Measurements from ENCODE around the gene LHFPL2. TPM values are rescaled to one million over a fixed set of nuclear protein-coding genes. Genes with fewer than 3 reads are reported as not detected.

LHFPL2 gene
- total and polyA plus RNA-seq, 2 of the 4 experiments (the other 2 are of a cell fraction), result 6.5 to 11.3 TPM

DNA sequence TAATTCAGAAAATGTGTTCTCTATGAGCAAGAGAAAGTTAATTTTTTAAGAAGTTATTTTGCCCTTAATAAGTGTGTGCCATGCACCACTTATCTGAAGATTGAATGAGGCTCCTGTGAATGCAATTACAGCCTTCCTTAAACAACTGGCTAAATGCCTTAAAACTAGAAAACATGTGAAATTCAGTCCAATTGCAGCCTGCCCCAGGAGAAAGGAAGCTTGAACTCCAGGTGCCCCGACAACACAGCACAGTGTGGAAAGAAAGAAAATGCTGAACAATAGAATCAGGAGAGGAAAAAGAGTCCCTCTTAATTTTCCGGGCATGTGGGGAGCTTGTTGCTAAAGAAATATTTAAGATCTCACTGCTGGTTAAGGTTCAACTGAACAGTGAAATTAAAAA, 8.8 kb downstream of the LHFPL2 start:
- Histone ChIP-seq H3K79me1 (ENCODE audit: low read depth in 1 of 2, low read length in 2 of 2) (peaks cover 48 to 90% of the 10 kb centered on the region in 2 experiments), H3K9ac (ENCODE audit: low read depth, low read length) (peak overlapping the region; percentile 8; the same call in 1 of the 2 replicates), H3K4ac (ENCODE audit: low read depth, low read length) (peak overlapping the region; percentile 79), H2AK9ac (replicated peaks; ENCODE audit: low read depth, low read length, poor library complexity) (no peak overlapping the region), H2BK120ac (ENCODE audit: low read depth, low read length) (peak overlapping the region; percentile 65), H3K9me3 (ENCODE audit: control insufficient read depth, insufficient read depth, low read length) (no peaks in the 10 kb centered on the region), H2AFZ (replicated peaks; ENCODE audit: low read length, poor library complexity) (no peak overlapping the region), H3K9me1 (ENCODE audit: insufficient read depth, low read length) (peaks cover 30% of the 10 kb centered on the region), H3K4me3 (ENCODE audit: insufficient read depth, low read depth, low read length) (no peak overlapping the region), H3K4me1 (ENCODE audit: control insufficient read depth, insufficient read depth, low read length) (peaks cover 28% of the 10 kb centered on the region), H4K5ac (ENCODE audit: low read depth, low read length) (0 out of 2 replicates have a peak overlapping the region, but pooled peaks have one; percentile 1), H3K4me2 (ENCODE audit: low read depth, low read length) (peak overlapping the region; percentile 71), H2AK5ac (ENCODE audit: low read depth, low read length) (peak overlapping the region; percentile 36; the same call in 1 of the 2 replicates), H3K23ac (ENCODE audit: low read depth, low read length) (peak overlapping the region; percentile 67), H4K20me1 (ENCODE audit: insufficient read depth, low read length) (peaks cover 42% of the 10 kb centered on the region; the same call in 1 of the 2 replicates), H4K8ac (ENCODE audit: low read depth in 2 of 2, low read length in 2 of 2) (peak overlapping the region in 1 of 2 experiments; percentile 3; a peak in 1 of 4 replicates), H3K36me3 (ENCODE audit: control insufficient read depth, insufficient read depth, low read length) (peaks cover 9% of the 10 kb centered on the region), H2BK5ac (ENCODE audit: low read depth, low read length, poor library complexity, severe bottlenecking) (peak overlapping the region; percentile 85), H2BK20ac (ENCODE audit: low read depth, low read length) (peak overlapping the region; percentile 67), H3K27me3 (ENCODE audit: control insufficient read depth, insufficient read depth, low read length) (no peaks in the 10 kb centered on the region), H3K27ac (ENCODE audit: insufficient read depth, low read length) (peak overlapping the region; percentile 63), H3K14ac (replicated peaks; ENCODE audit: low read depth, low read length) (peak overlapping the region; percentile 84), H3K56ac (ENCODE audit: extremely low read depth, insufficient read depth, low read length) (0 out of 2 replicates have a peak overlapping the region, but pooled peaks have one; percentile 29), H2BK15ac (ENCODE audit: low read depth, low read length) (0 out of 3 replicates have a peak overlapping the region, but pooled peaks have one; percentile 23), H3K18ac (ENCODE audit: low read depth, low read length) (peak overlapping the region; percentile 29; the same call in 1 of the 2 replicates), H4K91ac (ENCODE audit: insufficient read depth, low read depth, low read length) (peak overlapping the region; percentile 20; the same call in 1 of the 2 replicates)
- ChIA-PET CTCF (no interaction called here), POLR2A (ENCODE audit: unreplicated experiment) (interaction anchor here (1.0 kb wide), 1 partner anchor 30 kb away, joined by 7 read pairs; no protein-coding TSS in a partner anchor)
- WGBS, 2 experiments (ENCODE audit: extremely low coverage in 2 of 2, insufficient read length in 1 of 2), result 60% methylated on average over 1 of the region's 2 CpGs; no CpG with 5 or more reads in 1 of the 2 experiments
- BruUV-seq (replicated peaks), result no TSS peak
- ATAC-seq (ENCODE audit: low read depth), result no peak; the same call in 1 of the 2 replicates
- in situ Hi-C loops (cut with MboI; ENCODE audit: low sequenced_read_pairs) (loop anchor here (5.0 kb wide), 1 partner anchor 102 kb away; no protein-coding TSS in a partner anchor), dilution Hi-C loops (cut with HindIII; ENCODE audit: low sequenced_read_pairs, unreplicated experiment) (no loop called here), intact Hi-C loops (cut with micrococcal nuclease) (loop anchor here (2.0 to 10.0 kb wide), 2 partner anchors 159 to 315 kb away; no protein-coding TSS in a partner anchor)
- DNase-seq, result no peak
- TF ChIP-seq MAFK (IDR thresholded peaks at IDR 0.05; ENCODE audit: low read depth, low read length) (no peak), MAZ (IDR thresholded peaks at IDR 0.05; ENCODE audit: borderline replicate concordance, low read depth, low read length) (no peak)

All from IMR-90 (cell line).